GM21515 (cell line): ENCODE measurements around the gene TUBB4A.
"Not testable (repeated sequence)": the region's sequence is repeated elsewhere in the genome, so short reads cannot be mapped to it uniquely, and the experiment has no call there.

Experiments
- ATAC-seq: cut with Tn5 transposase; IDR thresholded peaks from one replicate; pipeline ENCODE4 v1.9.1; 2021; ENCODE audit not compliant: unreplicated experiment

TUBB4A gene

DNA sequence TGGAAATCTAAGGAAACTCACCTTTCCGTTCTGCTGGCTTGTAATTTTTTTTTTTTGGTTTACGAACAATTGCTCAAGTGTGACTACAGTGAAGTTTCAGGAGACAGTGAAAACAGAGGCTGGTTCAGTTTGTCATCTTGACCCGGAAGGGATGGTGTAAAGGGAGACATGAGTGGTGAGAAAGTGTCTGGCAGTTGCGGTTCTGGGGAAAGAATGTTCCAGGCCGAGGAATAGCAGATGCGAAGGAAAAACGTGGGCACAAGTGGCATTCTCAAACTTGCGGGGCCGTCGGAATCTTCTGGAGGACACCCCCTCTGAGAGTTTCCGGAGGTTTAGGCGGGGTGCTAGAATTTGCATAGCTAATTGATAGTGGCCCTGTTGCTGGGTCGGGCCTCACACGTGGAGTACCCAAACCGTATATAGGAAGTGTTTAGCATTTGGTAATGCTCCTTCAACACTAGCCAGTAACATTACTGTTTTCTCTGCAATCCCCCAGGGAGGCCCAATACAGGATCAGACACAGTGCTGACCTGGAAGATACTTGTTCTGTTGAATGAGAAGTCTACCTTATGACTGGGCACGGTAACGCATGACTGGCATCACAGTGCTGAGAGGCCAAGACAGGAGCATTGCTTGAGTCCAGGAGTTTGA lies 25.9 kb upstream of the TUBB4A start:
- peak; percentile 40 for ATAC-seq

DNA sequence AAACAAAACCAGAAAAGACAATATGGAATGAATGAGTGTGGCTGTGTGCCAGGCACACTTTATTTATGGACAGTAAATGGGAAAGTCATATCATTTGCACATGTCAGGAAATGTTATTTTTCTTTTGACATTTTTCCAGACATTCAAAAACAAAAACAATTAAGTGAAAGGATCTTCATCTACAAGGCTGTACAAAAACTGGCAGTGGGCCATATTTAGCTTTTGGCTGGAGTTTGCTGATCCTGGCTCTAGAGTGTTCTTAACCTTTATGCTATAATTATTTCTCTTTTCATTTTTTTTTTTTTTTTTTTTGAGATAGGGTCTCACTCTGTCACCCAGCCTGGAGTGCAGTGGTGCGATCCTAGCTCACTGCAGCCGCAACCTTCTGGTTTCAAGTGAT lies 22.2 kb upstream of the TUBB4A start:
- no peak for ATAC-seq

- no peak for ATAC-seq
These were observed 20.6 kb upstream of the TUBB4A start for GRCh38 chr19:6522712-6523111.

GRCh38 chr19:6521718-6522646 lies 19.9 kb upstream of the TUBB4A start:
- ATAC-seq: peak; percentile 41

GRCh38 chr19:6519289-6519688 lies 17.2 kb upstream of the TUBB4A start:
- no peak for ATAC-seq

GRCh38 chr19:6518145-6518911 lies 16.2 kb upstream of the TUBB4A start:
- ATAC-seq: no peak

DNA sequence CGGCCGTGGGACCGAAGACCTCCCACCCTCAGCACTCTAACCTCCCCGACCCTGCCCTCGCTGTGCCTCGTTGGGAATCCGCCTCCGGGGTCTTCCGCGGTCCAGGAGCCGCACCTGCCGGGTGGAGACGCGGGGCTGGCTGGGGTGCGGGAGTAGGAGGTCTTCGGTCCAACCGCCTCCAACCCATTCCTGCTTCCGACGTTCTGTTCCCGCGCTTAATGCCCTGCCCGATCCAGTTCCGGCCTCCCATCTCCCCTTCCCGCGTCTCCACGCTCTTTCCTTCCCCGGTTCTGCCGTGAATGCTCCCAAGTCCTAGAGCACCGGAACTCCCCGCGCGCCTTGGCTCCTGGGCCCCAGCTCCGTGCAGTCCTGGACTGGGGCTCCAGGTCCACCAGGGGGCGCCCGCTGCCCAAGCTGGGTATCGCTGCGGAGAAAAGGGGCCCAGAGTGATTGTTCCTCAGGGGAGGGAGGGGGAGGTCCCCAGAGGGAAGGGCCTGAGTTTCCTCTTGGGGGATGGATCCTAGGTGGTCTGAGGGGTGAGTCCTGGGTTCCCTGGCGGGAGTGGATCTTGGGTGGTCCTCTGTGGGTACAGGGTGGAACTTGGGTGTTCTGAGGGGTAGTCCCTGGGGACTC lies 14.7 kb upstream of the TUBB4A start:
- ATAC-seq: peak; percentile 49

DNA sequence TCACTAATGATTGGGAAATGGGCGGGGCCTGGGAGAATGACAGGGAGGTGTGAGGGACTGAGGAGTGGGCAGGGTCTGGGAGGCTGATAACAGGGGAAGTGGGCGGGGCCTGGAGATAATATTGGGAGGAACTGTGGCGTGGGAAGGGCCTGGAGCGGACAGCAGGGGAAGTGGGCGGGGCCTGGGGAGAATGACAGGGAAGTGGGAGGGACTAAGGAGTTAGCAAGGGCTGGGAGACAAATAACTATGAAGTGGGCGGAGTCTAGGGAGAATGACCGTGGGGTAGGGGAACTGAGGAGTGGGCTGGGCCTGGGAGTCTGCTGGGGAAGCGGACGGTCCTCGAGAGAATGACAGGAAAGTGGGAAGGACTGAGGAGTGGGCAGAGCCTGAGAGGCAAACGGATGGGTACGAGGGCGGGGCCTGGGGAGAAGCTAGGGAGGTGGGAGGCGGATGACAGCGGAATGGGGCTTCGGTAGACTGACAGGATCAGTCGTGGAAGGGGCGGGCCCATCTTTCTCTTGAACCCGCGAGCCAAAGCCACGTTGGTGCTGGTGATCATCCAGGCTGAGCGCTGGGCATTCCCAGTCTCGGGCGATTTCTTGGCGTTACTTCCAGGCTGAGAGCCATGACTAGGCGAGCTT lies 14.0 kb upstream of the TUBB4A start:
- ATAC-seq: peak; percentile 35

GRCh38 chr19:6514926-6515544 lies 12.9 kb upstream of the TUBB4A start:
- no peak for ATAC-seq

DNA sequence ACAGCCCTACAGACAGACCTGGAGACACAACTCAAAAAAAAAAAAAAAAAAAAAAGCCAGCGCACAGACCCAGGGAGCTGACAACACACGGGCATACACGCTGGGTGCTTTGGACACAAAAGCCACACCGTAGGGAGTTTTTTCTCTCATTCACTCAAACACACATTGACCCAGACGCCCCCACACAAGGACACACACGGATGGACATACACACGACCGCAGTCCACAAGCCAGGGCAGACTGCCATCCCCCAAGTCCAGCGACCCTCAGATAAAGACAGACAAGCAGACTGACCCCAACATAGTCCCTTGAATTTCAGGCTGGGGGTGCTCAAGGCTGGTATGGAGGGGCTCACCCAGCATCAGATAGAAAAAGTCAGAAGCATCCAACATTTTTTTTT lies 12.0 kb upstream of the TUBB4A start:
- no peak for ATAC-seq

GRCh38 chr19:6510618-6511017 lies 8.5 kb upstream of the TUBB4A start:
- no peak for ATAC-seq

DNA sequence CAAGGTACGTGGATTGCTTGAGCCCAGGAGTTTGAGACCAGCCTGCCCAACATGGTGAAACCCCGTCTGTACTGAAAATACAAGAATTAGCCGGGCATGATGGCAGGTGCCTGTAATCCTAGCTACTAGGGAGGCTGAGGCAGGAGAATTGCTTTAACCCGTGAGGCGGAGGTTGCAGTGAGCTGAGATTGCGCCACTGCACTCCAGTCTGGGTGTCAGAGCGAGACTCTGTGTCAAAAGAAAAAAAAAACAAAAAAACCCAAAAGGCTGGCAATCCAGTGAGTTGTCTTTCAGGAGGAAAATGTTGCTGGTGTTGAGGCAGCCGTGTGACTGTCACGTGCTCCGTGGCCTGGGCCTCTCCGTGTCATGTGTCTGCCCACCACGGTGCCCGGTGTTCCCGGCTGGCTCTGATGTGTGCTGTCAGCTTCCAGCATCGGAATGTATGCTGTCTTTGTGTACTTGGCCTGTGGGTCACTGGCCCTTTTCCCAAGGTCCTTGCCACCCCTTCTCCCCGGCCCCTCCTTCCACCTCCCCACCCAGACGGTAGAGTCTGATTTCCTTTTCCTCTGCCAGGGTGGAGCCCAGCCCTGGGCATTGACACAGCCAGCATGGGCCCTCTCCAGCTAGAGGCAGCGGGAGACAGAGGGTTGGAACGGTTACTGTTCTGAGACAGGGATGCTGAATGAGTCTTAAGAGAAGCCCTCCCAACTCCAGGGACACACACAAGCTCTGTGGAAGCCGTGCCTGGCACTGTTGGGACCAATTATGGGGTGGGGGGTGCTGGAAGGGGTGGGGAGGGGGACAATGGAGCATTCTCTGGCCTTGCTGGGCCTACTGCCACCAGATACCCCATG lies 7.2 kb upstream of the TUBB4A start:
- no peak for ATAC-seq

GRCh38 chr19:6508028-6508771 lies 6.1 kb upstream of the TUBB4A start:
- not testable (repeated sequence) for ATAC-seq

DNA sequence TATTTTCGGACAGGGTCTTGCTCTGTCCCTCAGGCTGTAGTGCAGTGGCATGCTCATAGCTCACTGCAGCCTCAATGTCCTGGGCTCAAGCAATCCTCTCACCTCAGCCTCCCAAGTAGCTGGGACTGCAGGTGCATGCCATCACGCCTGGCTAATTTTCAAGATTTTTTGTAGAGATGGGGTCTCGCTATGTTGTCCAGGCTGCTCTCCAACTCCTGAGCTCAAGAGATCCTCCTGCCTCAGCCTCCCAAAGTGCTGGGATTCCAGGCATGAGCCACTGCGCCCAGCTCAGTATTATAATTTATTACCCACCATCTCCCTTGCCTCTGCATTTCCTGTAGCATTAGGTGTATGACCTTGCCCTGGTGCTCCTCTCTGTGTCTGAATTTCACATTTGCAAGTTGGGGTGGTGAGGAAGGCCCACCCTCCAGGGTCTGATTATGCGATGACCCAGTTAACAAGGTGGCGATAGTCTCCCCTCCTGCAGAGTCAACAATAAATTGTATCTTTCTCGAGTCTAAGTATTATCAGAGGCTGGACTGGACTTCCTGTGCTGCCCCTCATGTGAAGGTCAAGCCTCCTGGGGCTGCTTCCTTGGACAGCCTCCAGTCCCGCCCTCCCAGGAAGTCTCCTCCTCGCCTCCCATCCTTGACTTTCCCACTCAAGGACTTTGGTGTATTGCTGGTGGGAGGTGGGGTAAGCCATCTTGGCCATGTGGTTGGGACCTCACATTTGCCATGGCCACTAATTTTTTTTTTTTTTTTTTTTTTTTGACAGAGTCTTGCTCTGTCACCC lies 1.5 kb upstream of the TUBB4A start:
- ATAC-seq: no peak

- ATAC-seq: no peak
These were observed 1.0 kb downstream of the TUBB4A start for GRCh38 chr19:6500837-6501739.

- no peak for ATAC-seq
These were observed 2.9 kb downstream of the TUBB4A start for GRCh38 chr19:6499052-6499790.
